Left ventricle myocardium inferior (tissue), 1 donor: Measurements from ENCODE around the gene TRIM26. TPM values are rescaled to one million over a fixed set of nuclear protein-coding genes. Genes with fewer than 3 reads are reported as not detected.

ENCODE experiments used
- DNase-seq: peaks from one replicate; pipeline ENCODE4 v3.0.0-alpha.2; 2020
- H3K27ac ChIP-seq: fragments of 200-600 bp; replicated peaks from 2 replicates; pipeline ENCODE4 v1.8.0; 2021
- H3K27me3 ChIP-seq: fragments of 200-600 bp; 2 replicates; pipeline ENCODE4 v1.8.0; 2021; ENCODE audit warnings: low read depth
- H3K36me3 ChIP-seq: fragments of 200-600 bp; 2 replicates; pipeline ENCODE4 v1.8.0; 2021
- H3K4me1 ChIP-seq: fragments of 200-600 bp; 2 replicates; pipeline ENCODE4 v1.8.0; 2021
- H3K4me3 ChIP-seq: fragments of 200-600 bp; 2 replicates; pipeline ENCODE4 v1.8.0; 2021; ENCODE audit warnings: mild to moderate bottlenecking, moderate library complexity
- H3K9me3 ChIP-seq: fragments of 200-600 bp; replicated peaks from 2 replicates; pipeline ENCODE4 v1.8.0; 2021
- CTCF ChIP-seq: fragments of 200-600 bp; IDR thresholded peaks from 2 replicates; pipeline ENCODE4 v1.8.0; 2021; ENCODE audit warnings: antibody characterized with exemption, mild to moderate bottlenecking, borderline replicate concordance
- intact Hi-C: fragments of 100-400 bp; cut with micrococcal nuclease; formaldehyde crosslinking; loops from one replicate; pipeline ENCODE4 v1.11.0; 2022
- total RNA-seq: library from RNA; stranded (reverse); fragmentation: NEBNext Ultra II Directional; extraction: Animal tissue kit (Norgen Biotek cat#: 25700); gene quantifications from one replicate; pipeline ENCODE4 v1.2.1, GENCODE V29; 2021
- donor health status: DM: no; HTN: yes; CAD: no; lungs with severe emphysema.

The TRIM26 gene
- total RNA-seq, 1 donor from 2014 or later: 19.9 TPM

DNA sequence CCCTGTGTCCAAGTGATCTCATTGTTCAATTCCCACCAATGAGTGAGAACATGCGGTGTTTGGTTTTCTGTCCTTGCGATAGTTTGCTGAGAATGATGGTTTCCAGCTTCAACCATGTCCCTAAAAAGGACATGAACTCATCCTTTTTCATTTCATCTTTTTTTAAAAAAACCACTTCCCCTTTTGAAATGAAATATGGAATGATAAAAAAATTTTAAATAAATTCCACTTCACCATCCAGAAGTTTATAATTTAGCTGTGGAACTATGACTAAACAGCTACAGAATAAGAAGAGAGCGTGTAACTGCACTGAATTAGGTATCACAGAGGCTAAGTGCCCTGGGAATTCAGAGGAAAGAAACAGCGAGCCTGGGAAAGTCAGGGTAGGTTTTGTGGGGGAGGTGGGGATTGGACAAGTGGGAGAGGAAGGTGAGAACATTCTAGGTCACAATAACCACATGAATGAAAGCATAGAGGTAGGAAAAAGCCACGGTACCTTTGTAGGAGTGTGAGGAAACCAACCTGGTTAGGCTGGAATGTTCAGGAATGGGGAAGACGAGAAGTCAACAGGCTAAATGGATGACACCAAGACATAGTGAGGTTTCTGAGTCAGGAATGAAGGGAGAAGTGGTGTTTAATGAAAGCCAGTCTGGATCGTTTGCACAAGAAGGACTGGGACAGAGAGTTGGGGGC lies 63.2 kb downstream of the TRIM26 start:
- intact Hi-C loops: no loop called here
- Histone ChIP-seq H3K27ac (no peak overlapping the region), H3K27me3 (peaks cover 61% of the 10 kb centered on the region), H3K4me3 (no peak overlapping the region), H3K4me1 (peaks cover 5% of the 10 kb centered on the region), H3K9me3 (no peaks in the 10 kb centered on the region), H3K36me3 (no peaks in the 10 kb centered on the region)
- no peak for DNase-seq
- TF ChIP-seq CTCF: no peak

GRCh38 chr6:30149234-30149633 lies 64.0 kb downstream of the TRIM26 start:
- intact Hi-C loops: no loop called here
- H3K9me3 ChIP-seq: no peaks in the 10 kb centered on the region
- H3K4me1 ChIP-seq: no peaks in the 10 kb centered on the region
- no peak for TF ChIP-seq CTCF
- H3K36me3 ChIP-seq: no peaks in the 10 kb centered on the region
- H3K4me3 ChIP-seq: no peak overlapping the region
- no peak for DNase-seq
- H3K27me3 ChIP-seq: peaks cover 61% of the 10 kb centered on the region
- no peak overlapping the region for H3K27ac ChIP-seq

DNA sequence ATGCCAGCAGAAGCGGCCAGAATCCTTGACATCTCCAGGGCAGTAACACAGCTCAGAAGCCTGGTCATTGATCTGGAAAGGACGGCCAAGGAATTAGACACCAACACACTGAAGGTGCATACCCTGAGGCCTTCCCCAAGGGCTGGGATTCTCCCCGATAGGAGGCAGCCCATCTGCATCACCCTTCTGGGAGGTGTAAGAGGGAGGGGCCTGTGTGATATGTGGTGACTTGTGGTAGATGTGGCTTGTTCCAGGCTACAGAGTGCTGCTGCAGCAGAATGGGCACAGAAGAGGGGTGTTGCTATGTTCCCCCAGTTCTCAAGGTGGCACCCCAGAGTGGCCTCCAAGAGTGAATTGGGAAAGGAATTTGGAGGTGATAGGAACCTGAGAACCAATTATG lies 66.1 kb downstream of the TRIM26 start:
- DNase-seq: no peak
- H3K4me3 ChIP-seq: no peak overlapping the region
- peaks cover 74% of the 10 kb centered on the region for H3K27me3 ChIP-seq
- no peak overlapping the region for H3K27ac ChIP-seq
- intact Hi-C loops: no loop called here
- no peaks in the 10 kb centered on the region for H3K9me3 ChIP-seq
- TF ChIP-seq CTCF: no peak
- H3K4me1 ChIP-seq: no peaks in the 10 kb centered on the region
- H3K36me3 ChIP-seq: no peaks in the 10 kb centered on the region

GRCh38 chr6:30145818-30146217 lies 67.4 kb downstream of the TRIM26 start:
- intact Hi-C loops: no loop called here
- no peak for DNase-seq
- H3K36me3 ChIP-seq: no peaks in the 10 kb centered on the region
- H3K9me3 ChIP-seq: no peaks in the 10 kb centered on the region
- no peak overlapping the region for H3K4me3 ChIP-seq
- peaks cover 85% of the 10 kb centered on the region for H3K27me3 ChIP-seq
- no peaks in the 10 kb centered on the region for H3K4me1 ChIP-seq
- no peak for TF ChIP-seq CTCF
- H3K27ac ChIP-seq: no peak overlapping the region

DNA sequence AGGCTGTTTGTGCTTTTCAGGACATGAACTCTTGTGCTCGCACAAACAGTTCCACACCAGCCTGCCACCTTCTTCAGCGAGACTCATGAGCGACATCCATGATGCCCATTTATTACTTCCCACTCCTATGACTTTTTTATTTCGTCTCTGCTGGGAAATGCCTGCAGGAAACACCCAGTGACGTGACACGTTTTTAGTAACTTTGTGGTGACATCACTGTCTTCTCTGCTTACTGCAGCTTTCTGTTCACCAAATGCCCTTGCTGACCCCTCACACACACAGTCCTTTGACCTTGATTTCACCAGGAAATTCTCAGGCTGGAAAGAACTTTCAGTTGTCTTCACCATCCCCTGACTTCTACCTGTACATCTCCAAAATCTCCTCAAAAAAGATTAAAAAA lies 68.4 kb downstream of the TRIM26 start:
- Histone ChIP-seq H3K9me3 (no peaks in the 10 kb centered on the region), H3K4me3 (no peak overlapping the region), H3K4me1 (no peaks in the 10 kb centered on the region), H3K27me3 (peaks cover 87% of the 10 kb centered on the region), H3K36me3 (no peaks in the 10 kb centered on the region), H3K27ac (no peak overlapping the region)
- intact Hi-C loops: no loop called here
- DNase-seq: no peak
- TF ChIP-seq CTCF: no peak
